ENCODE measurements around the gene MAGED2.
"Not testable (repeated sequence)": the region's sequence is repeated elsewhere in the genome, so short reads cannot be mapped to it uniquely, and the experiment has no call there.

MAGED2 gene

DNA sequence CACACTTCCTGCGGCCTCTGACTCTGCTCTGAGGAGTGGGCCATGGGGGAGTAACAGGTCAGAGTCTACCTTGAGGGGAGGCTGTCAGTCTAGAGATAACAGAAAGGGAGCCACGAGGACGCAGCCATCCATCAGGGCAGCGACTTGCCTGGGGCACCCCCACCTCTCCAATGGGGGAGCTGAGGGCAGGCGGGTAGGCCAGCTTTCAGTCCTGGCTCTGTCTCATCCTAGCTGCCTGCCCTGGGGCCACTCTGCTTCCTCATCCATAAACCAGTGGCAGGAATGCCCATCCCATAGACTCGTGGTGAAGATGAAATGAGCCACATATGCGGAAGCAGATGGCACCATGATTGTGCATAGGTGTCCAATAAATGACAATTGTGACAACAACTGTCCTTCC lies 13.2 kb downstream of the MAGED2 start:
- DNase-seq, result no peak

DNA sequence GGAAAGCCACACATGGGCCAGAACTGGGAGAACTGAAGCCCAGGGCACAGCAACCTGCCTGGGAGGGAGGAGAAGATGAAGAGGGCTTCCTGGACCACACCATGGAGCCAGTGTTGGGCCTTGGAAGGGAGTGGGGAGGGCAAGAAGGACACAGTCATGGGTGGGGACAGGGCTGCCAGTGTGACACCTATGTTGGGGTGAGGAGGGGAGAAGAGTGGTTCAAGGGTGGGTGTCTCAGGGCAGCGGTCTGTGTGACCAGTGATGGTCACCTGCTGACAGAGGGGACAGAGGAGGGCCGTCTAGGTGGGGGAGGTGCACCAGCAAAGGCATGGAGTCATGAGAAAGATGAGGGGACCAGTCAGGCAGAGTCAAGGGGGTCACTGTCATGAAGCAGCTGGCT lies 13.8 kb downstream of the MAGED2 start:
- no peak for DNase-seq

DNA sequence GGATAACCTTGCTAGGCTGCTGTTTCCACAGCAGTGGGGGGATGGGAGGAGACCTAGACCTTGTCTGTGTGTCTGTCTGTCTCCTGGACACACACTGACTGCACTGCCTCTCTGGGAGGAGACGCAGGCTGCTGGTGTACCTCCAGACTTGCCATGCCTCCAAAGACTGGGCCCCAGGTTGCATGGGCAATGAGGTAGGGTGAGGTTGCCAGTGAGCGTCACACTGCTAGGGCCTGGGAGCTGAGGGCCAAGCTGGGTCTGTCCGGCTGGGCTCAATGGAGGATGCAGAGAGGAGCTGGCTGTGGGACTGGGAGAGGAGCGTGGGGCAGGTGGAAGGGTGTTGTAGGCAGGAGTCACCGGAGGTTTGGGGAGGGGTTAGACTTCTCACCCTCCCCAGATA lies 16.6 kb downstream of the MAGED2 start:
- no peak for DNase-seq

DNA sequence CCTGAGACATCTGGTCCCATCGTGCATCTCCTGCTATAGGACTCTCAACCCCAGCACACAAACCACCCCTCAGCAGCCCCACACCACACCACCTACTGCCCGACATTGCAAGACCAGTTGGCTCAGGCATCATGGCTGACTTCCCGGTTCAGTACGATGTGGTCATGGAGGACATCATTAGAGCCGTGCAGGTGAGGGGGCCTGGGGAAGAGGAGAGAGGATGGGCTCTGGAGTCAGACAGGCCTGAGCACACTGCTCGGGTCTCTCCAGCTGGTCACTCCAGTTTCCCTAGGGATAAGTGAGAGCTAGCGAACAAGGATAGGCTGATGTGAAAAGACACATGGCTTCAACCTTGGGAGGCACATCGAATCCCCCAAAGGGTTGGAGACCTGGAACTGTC lies 17.2 kb downstream of the MAGED2 start:
- DNase-seq, result no peak

DNA sequence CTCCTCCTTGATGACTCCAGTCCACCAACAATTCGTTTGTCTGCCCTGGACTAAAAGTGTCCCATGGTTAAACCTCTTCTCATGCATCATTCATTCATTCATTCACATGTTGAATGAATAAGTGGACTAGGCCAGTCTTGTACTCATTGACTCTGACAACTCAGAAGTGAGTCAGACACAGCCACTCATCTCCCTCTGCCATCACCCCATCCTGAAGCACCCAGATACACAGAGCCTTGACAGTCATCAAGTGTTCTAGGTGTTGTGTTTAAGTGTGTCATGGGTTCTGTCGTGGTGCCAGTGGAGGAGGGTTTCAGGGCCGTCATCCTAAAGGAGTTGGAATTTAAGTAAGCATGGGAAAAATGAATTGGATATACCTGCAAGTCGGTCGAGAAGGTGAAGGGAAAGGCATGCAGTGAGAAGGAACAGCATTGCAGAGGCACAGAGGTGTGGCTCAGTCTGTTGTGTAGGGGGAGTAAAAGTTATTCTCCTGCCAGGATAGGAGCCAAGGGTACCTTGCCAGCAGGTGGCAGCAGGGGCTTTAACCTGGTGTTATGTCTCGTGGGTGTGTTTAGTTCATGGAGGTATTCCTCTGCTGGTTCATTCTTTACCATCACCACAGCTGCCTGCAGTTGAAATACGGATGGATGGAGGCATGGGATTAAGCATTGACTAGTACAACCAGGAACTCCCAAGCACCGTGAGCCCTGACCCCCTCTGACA lies 18.3 kb downstream of the MAGED2 start:
- no peak for DNase-seq

DNA sequence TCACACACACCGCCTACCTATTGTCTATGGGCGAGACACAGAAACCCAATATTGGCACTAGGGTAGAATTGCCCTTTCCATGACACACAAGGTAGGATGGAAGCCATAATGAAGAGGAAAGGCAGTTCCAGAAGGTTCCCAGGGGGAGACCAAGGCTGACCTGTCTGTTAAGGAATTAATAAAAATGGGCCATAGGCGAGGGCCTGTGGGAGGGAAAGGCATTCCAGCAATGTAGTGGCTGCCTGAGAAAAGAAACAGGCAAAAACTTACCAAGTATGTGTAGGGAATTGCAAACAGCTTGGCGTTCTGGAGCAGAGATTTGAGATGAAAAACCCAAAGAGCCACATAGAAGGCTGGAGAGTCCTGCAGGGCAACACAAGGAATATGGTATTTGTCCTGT lies 19.1 kb downstream of the MAGED2 start:
- no peak for DNase-seq

DNA sequence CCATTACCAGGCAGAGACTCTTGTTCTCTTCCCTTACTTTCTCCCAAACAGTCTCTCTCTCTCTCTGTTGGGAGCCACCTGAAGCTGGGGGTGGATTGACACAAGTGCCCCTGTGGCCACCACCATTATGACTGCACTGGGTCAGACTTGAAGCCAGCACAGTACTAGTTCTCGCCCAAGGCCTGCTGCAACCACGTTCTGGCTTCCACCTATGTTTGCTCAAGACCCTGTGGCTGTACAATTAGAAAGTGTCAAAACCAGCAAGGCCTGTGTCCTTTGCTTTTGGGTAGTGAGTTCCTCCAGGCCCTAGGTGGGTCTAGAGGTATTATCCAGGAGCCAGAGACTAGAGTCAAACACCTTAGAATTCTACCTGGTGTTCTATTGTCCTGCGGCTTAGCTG lies 31.0 kb downstream of the MAGED2 start:
- no peak for DNase-seq

DNA sequence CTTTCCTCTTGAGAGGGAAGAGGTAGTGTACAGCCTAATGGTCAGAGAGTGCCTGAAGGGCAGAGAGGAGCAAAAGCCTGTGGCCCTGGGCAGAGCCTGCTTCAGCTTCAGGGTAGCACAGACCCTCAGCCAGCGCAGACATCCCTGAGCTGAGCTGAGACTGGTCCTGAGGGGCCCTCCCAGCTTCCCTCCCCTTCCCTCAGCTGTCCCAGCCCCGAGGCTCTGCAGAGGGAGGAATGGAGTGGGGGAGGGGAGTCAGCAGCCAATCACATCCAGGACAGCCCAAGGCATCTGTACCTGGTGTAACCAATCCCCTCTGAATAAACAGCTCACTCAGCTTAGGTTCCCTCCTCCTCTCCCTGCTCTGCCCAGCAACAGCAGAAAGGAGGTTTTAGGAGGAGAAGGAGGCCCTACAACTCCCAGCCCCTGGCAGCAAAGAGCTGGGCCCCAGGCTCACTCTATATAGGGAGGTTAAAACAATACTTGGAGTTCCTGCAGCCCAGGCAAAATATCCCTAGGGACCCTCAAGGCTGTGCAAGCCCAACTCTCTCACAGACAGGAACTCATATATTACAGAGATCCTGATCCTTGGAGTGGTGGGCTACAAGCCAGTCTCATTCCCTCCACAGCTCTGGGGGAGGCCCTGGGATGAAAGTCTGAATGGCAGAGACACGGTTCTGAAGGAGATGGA lies 33.8 kb downstream of the MAGED2 start:
- DNase-seq, result not testable (repeated sequence)

DNA sequence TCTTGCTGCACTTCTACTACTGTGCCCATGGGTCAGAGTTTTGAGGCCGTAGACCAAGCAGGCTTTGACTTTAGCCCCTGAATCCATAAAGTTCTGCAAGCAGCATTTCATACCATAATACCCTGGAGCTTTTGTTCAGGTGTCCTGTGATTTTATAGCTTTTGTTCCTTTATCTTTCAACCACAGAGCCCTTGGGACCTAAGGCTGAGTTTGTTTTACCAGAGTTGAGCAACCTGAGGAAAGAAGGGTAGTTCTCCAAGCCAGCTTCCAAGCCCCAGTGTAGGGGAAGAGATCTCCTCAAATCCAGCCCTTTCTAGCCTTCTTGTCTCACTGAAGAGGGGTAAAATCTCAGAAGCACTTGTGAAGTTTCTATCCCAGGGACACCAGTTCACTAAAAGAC lies 35.1 kb downstream of the MAGED2 start:
- no peak for DNase-seq

DNA sequence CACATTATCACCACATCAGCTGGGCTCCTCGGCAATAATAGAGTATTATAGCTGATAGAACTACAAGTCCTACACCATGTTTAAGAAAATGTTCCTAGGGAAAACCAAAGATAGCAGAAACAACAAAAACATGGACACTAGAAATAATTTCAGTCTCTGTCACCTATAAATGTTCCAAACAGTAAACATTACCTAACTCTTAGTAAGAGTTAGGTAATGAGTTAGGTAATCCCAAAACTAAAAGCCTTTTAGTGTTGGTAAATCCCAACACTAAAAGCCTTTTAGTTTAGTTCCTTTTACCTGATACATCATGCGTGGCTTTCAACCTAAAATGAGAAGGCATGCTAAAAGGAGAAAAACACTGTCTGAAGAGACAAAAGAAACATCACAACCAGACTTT lies 35.5 kb downstream of the MAGED2 start:
- no peak for DNase-seq

DNA sequence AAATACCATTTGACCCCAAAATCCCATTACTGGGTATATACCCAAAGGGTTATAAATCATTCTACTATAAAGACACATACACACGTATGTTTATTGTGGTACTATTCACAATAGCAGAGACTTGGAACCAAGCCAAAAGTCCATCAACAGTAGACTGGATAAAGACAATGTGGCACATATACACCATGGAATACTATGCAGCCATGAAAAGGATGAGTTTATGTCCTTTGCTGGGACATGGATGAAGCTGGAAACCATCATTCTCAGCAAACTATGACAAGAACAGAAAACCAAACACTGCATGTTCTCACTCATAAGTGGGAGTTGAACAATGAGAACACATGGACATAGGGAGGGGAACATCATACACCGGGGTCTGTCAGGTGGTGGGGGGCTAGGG lies 40.2 kb downstream of the MAGED2 start:
- DNase-seq, result not testable (repeated sequence)

DNA sequence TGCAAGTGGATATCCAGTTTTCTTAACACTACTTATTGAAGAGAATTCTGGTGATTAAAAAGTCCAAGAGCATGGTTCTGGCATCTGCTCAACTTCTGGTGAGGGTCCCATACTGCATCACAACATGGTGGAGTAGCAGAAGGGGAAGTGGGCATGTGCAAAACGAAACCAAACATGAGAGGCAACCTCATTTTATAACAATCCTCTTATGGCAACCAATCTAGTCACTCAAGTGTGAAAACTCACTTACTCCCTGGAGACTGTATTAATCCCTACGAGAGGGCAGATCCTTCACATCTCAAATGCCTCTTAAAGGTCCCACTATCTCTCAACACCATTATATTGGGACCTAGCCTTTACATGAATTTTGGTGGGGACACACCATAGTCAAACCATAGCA lies 57.7 kb downstream of the MAGED2 start:
- DNase-seq, result no peak

All from NCI-H2029 (cell line).